HG02588 (cell line): ENCODE data around the gene MCRS1.

Experiments
- ATAC-seq: cut with Tn5 transposase; IDR thresholded peaks from one replicate; pipeline ENCODE4 v1.9.1; 2021; ENCODE audit warnings: mild to moderate bottlenecking, moderate library complexity; ENCODE audit not compliant: unreplicated experiment

The MCRS1 gene

DNA sequence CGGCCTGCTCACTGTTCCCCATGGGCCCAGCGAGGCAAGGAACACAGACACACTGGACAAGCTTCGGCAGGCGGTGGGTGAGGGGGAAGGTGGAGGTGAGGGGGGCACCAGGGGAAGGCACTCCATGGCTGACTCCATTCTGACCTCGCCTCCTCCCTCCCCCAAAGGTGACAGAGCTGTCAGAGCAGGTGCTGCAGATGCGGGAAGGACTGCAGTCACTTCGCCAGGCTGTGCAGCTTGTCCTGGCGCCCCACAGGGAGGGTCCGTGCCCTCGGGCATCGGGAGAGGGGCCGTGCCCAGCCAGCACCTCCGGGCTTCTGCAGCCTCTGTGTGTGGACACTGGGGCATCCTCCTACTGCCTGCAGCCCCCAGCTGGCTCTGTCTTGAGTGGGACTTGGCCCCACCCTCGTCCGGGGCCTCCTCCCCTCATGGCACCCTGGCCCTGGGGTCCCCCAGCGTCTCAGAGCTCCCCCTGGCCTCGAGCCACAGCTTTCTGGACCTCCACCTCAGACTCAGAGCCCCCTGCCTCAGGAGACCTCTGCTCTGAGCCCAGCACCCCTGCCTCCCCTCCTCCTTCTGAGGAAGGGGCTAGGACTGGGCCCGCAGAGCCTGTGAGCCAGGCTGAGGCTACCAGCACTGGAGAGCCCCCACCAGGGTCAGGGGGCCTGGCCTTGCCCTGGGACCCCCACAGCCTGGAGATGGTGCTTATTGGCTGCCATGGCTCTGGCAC lies 10.6 kb downstream of the MCRS1 start:
- ATAC-seq = no peak

DNA sequence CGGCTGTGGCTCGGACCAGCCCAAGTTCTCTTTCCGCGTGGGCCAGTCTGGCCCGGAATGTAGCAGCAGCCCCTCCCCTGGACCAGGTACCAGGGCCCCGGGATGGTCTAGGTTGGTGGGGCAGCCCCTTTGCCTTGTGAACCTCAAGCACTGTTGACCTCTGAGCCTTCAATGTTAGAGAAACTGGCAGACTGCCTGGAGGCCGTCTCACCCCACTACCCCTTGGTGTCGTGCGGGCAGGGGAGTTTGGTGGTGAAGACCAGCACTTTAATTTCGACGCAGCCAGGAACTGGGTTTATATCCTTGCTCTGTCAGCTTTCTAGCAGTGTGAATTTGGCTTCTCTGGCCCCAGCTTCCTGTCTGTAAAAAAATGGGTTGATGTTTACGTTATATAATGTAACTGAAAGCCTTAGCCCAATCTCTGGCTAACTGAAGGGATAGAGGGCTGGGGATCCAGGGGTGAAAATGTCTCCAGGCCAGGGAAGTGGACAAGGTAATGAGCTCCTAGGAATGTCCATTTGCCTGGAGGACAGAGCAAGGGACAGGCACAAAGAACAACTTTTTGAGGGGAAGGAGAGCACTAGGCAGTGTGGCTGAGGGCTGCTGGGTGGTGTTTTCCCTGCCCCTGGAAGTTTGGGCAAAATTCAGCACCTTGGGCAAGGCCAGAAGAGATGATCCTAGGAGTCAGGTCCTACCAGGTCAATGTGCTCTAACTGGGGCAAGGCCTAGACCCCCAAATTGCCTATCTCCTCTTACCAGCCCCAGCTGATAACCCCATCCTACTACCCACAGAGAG lies 11.4 kb downstream of the MCRS1 start:
- no peak for ATAC-seq

DNA sequence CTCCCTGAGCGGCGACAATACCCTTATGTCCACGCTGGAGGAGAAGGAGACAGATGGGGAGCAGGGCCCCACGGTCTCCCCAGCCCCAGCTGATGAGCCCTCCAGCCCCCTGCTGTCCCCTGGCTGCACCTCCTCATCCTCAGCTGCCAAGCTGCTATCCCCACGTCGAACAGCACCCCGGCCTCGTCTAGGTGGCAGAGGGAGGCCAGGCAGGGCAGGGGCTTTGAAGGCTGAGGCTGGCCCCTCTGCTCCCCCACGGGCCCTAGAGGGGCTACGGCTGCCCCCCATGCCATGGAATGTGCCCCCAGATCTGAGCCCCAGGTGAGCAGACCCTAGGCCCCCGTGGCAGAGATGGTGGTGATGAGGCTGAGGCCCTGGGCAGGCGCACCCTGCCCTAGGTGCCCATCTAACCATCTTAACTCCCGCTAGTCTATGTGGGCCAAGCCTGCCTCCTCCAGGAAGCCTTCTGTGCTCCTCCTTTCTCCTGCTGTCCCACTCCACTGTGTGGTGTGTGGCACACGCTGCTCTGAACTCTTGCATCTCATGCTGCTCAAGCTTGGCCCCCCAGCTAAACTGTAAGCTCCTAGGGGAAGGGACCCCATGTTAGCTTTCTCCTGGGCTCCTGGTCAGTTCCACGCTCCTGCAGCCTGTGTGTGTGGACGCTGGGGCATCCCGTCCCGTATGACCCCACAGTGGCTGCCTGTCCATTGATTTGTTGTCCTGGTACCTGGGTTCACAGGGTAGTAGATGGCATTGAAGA lies 12.1 kb downstream of the MCRS1 start:
- no peak for ATAC-seq

DNA sequence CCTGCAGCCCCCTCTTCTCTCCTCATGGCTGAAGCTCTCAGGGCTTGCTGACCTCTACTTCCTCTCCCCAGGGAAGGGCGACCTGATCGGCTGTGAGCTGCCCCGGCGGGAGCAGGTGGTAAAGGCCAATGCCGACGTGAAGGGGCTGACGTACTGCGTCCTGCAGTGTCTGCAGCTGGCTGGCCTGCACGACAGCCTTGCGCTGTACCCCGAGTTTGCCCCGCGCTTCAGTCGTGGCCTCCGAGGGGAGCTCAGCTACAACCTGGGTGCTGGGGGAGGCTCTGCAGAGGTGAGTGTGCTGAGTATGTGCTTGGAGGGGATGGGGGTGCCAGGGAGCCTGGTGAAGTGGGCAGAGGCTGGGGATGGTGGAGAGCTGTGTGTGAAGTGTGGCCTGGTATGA lies 13.7 kb downstream of the MCRS1 start:
- no peak for ATAC-seq

DNA sequence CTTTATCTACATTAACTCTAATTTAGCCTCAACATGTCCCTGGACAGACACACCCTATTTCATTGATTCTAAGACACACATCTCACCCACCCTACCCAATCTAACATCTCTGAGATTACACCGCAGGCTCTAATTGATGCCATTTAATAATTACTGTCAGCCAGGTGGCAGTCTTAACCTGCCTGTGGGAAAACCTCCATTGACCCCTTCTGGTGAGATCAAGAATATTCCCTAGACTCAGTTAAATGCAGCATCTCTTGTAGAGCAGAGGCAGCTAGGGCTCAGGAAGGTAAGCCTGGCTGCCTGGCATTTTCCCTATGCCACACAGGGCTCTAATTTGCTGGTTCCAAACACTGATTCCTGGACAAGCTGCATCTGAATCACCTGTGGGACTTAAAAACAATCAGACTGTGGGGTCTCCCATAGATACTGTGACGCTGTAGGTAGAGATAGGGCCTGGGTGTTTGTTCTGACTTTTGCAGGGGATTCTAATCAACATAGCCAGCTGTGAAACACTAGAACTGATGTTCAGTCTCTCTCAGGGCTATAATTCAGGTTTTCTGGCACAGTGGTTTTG lies 14.3 kb downstream of the MCRS1 start:
- no peak for ATAC-seq

DNA sequence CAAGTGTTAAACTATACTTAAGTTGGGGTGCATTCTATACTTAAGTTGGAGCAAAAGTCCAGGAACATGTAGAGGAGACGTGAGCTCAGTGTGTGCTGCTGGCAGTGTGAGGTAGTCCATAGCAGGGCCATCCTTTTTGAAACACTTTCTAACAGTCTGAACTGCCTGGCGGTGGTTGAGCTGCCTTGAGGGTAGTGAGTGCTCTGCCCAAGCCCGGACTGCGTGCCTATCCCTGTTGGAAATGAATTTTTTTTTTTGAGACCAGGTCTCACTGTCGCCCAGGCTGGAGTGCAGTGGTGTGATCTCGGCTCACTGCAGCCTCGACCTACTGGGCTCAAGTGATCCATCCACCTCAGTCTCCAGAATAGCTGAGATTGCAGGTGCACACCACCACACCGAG lies 15.0 kb downstream of the MCRS1 start:
- no peak for ATAC-seq

DNA sequence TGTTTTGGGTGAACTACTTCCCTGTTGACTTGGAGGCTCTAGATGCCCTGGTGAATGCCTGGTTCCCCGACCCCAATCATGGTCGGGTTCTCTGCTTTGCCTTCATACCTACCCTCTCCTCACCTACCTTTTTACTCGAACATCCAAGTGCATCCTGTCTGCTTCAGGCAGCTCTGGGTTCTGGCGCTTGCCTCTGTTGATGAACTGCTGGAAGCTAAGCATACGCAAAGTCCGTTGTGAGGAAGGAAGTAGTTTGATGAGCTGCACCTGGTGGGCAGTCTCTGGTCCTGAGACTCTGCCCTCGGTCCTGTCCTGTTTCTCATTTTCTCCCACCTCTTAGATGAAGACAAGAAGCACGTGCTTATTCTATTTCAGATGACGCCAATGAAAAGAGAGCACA lies 15.5 kb downstream of the MCRS1 start:
- ATAC-seq = no peak

DNA sequence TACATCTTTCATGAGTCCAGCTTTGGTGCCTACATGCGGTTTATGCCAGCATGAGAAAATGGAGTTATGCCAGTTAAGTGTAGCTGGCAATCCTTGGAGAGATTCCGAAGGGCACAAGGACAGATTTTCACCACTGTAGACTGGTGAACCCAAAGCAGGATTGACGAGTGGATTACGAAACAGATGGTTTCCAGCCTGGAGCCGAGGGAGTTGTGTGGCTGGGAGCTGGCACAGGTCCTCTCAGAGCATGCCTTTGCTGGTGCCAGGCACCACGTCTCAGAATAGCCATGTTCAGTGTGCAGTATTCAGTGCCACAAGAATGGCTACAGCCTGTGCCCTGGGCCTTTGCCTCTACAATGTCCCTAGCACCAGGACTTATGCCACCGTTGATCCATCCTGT lies 15.9 kb downstream of the MCRS1 start:
- no peak for ATAC-seq

DNA sequence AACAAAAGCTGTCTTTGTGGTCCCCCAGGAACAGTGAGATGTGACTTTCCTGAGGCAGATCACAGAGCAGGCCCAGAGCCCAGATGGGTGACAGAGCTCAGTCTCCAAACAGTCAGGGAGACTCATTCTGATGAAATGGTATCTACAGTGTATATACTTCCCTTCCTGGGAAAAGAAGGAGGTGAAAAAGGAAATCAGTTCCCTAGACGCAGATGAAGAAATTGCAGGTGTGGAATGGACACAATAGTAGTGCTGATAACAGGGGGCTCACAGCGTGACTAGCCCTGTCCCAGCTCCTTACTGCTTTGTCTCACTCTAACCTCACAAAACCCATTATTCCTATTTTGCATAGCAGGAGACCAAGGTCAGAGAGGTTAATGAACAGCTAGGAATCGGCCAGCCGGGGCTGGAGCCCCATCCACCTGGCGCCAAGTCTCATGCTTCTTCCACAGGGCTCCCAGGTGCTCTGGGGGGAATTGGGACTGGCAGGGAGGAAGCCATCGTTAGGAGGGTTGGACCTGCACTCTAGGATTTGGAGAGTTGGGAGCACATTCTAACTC lies 17.2 kb downstream of the MCRS1 start:
- no peak for ATAC-seq

DNA sequence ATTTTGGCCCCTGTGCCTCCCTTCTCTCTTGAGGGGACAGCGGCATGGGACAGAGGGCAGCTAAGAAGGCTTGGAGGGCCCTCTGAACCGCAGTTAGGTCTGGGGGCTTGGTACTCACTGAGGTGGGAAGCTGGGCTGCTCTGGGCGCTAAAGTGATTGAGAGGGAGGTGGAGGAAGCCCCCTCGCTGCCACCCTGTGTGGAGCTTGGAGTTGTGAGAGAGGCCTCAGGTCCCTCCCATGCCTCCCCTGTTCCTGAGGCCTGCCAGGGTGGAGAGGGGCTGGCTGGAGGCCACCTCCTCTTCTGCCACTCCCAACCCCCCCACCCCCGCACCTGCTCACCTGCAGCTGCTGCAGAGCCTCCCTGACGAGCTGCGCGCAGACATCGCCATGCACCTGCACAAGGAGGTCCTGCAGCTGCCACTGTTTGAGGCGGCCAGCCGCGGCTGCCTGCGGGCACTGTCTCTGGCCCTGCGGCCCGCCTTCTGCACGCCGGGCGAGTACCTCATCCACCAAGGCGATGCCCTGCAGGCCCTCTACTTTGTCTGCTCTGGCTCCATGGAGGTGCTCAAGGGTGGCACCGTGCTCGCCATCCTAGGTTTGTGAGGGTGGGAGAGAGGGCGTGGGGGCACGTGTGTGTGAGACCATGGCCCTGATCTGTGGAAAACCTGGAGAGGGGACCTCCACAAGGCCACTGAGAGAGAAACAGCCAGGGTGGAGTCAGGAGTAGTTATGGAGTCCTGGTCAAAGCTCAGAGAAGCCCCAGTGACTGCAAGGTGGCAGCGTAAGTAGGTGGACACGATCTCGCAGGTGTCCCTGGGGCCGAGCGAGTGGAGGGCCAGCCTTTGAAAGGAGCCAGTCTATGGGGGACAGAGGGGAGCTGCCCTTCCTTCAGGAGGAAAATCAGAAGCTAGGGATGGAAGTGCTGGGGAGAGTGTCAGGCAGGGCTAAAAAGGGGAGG lies 17.9 kb downstream of the MCRS1 start:
- ATAC-seq = no peak

DNA sequence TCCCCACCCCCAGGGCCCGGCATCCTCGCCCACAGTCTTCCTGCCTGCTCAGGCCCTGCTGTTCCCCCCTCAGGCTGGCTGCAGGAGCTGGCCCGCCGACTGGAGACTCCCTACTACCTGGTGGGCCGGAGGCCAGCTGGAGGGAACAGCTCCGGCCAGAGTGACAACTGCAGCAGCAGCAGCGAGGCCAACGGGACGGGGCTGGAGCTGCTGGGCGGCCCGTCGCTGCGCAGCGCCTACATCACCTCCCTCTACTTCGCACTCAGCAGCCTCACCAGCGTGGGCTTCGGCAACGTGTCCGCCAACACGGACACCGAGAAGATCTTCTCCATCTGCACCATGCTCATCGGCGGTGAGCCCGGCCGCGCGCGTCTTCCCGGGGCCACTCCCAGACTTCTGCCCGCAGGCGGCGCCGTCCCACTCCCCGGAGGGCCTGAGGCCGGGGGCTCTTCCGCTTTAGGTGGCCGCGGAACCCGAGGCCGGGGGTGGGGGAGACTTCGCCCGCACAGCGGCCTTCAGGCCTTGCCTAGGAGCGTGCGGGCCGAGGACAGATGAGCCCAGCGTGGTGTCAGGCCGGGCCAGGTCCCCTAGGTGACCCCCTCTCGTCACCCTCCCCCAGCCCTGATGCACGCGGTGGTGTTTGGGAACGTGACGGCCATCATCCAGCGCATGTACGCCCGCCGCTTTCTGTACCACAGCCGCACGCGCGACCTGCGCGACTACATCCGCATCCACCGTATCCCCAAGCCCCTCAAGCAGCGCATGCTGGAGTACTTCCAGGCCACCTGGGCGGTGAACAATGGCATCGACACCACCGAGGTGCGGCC lies 18.9 kb downstream of the MCRS1 start:
- ATAC-seq = no peak

DNA sequence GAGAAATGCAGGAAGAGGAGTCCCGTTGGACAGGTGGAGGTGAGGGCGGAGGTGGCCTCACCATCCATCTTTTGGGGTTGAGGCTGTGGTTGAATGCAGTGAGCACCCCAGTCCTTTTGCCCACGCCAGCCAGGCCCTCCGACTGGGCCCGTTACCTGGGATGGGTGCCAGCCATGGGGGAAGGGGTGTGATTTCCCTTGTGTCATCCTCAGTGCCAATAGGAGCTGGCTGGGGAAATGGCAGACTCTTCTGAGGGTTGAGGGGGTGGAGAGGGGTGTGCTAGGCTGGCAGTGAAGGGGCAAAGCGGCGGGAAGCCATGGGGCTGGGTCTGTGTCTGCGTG lies 19.5 kb downstream of the MCRS1 start:
- no peak for ATAC-seq

DNA sequence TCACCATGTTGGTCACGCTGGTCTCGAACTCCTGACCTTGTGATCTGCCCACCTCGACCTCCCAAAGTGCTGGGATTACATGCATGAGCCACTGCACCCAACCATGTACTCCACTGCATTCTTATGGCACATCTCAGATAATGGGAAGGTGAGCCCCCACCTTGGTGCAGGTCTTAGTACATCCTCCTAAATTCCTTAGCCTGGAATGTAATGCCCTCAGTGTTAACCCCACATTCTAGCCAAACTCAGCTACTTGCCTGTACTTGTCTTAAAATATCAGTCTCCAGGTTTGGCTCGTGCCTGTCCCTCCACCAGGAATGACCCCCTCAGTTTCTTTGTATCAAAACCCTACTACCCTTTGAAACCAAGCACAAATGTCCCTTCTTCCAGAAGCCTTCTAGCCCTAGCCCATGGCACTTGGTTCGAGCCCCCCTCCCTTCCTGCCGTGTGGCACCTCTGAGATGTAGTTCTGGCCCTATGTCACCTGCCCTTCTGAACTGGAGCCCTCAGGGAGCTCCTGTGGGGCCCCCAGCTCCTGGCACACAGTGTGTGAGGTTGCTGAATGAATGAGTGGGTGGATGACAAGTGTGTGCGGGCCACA lies 20.8 kb downstream of the MCRS1 start:
- no peak for ATAC-seq

DNA sequence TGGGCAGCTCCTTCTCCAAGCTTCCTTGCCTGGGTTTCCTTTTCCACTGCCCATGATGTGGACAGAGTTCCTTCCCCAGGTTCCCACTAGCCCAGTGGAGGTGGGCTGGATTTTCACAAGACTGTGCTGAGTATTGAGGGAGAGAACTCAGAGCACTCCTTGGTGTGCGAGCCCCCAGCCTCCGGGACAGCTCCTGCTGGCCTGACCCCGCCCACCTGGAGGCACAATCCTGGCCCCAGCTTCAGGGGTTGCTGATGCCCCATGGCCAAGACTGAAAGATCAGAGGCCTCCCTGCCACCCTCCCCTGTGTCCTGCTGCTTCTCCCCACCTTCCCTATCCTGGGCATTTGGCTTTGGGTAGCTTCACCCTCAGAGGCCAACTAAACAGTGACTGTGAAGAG lies 21.5 kb downstream of the MCRS1 start:
- no peak for ATAC-seq

DNA sequence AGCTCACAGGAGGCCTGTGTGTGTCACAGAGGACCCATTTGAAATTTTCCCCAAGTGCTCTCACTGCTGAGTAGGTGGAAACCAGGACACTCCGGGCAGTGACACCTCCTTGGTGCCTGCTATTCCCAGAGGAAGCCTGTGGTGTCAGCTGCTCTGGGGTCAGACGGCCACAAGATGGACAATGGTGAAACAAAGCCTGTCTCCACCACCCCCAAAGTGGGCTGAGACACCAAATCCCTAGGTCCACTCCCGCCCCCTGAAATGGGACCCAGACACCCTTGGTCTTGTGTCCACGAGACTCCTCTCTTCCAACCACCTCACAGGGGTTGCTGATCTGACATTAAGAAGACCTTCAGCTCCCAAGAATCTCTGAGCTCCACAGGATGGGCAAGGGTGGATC lies 22.1 kb downstream of the MCRS1 start:
- ATAC-seq = no peak

DNA sequence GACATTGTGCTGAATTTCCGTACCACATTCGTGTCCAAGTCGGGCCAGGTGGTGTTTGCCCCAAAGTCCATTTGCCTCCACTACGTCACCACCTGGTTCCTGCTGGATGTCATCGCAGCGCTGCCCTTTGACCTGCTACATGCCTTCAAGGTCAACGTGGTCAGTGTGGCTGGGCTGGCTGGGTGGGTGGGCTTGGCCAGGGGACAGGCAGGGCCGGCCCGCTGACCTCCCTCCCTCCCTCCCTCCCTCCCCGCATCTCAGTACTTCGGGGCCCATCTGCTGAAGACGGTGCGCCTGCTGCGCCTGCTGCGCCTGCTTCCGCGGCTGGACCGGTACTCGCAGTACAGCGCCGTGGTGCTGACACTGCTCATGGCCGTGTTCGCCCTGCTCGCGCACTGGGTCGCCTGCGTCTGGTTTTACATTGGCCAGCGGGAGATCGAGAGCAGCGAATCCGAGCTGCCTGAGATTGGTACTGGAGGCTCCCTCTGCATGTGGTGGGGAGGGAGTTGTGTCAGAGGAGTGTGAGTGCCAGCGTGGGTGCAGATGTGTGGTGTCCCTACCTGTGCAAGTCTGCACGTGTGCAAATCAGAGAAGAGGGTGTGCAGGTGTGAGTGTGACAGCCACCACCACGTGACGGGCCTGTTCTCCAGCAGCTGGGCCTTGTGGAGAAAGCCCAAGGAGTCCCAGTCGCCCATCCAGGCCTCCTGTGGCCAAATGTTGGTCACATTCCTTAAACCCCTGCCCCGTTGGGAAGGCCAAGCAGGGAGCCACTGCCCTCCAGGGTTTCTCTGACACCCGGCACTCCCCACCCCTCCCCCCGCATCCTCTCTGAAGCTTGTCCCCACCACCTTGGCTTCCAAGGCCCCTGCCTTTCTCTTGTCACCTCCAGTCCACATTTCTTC lies 23.8 kb downstream of the MCRS1 start:
- ATAC-seq = no peak

DNA sequence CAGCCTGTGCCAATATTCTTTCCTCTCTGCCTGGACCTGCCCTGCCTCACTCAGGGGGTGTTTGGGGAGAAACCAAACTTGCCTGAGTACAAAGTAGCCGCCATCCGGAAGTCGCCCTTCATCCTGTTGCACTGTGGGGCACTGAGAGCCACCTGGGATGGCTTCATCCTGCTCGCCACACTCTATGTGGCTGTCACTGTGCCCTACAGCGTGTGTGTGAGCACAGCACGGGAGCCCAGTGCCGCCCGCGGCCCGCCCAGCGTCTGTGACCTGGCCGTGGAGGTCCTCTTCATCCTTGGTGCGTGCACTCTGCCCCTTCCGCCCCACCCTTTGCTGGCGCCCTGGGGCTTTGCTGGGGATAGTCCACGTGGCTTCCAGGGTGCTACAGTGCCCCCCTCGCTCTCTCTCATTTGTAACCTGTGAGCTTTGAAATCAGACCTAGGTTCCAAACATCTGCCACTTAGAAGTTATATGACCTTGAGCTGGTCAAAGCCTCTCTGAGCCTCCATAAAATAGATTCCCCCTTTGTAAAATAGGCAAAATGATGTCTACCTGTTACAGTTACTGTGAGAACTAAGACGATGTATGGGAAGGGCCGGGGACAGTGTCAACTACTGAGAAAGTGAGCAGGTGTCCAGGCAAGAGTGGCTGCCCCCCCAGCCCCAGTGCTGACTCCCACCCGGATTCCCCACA lies 24.6 kb downstream of the MCRS1 start:
- no peak for ATAC-seq
